HG02623 (cell line): ENCODE data around the gene EEFSEC.

Experiments
- ATAC-seq: cut with Tn5 transposase; IDR thresholded peaks from one replicate; pipeline ENCODE4 v1.9.1; 2021; ENCODE audit warnings: moderate library complexity; ENCODE audit not compliant: unreplicated experiment

EEFSEC gene

GRCh38 chr3:128311441-128311844 lies 158.2 kb downstream of the EEFSEC start:
- ATAC-seq, result no peak

GRCh38 chr3:128312271-128312670 lies 159.0 kb downstream of the EEFSEC start:
- ATAC-seq, result no peak

- ATAC-seq, result no peak
Measured at GRCh38 chr3:128313071-128313725, 159.9 kb downstream of the EEFSEC start.

- no peak for ATAC-seq
Measured at GRCh38 chr3:128313935-128314334, 160.7 kb downstream of the EEFSEC start.

GRCh38 chr3:128315313-128315712 lies 162.0 kb downstream of the EEFSEC start:
- no peak for ATAC-seq

GRCh38 chr3:128316481-128316891 lies 163.2 kb downstream of the EEFSEC start:
- no peak for ATAC-seq

- ATAC-seq, result no peak
Measured at GRCh38 chr3:128317101-128317697, 163.9 kb downstream of the EEFSEC start.

GRCh38 chr3:128317698-128318231 lies 164.5 kb downstream of the EEFSEC start:
- no peak for ATAC-seq

GRCh38 chr3:128318275-128318941 lies 165.1 kb downstream of the EEFSEC start:
- no peak for ATAC-seq

GRCh38 chr3:128319107-128319506 lies 165.8 kb downstream of the EEFSEC start:
- no peak for ATAC-seq

GRCh38 chr3:128319741-128320141 lies 166.5 kb downstream of the EEFSEC start:
- ATAC-seq, result no peak

- no peak for ATAC-seq
Measured at GRCh38 chr3:128320551-128321340, 167.5 kb downstream of the EEFSEC start.

GRCh38 chr3:128321418-128321817 lies 168.1 kb downstream of the EEFSEC start:
- no peak for ATAC-seq

- ATAC-seq, result no peak
Measured at GRCh38 chr3:128322030-128323022, 169.0 kb downstream of the EEFSEC start.

GRCh38 chr3:128323206-128324081 lies 170.2 kb downstream of the EEFSEC start:
- no peak for ATAC-seq

- ATAC-seq, result no peak
Measured at GRCh38 chr3:128324911-128325592, 171.8 kb downstream of the EEFSEC start.

GRCh38 chr3:128326051-128326823 lies 173.0 kb downstream of the EEFSEC start:
- no peak for ATAC-seq

- no peak for ATAC-seq
Measured at GRCh38 chr3:128327606-128328031, 174.3 kb downstream of the EEFSEC start.
